Transverse colon (tissue), 4 donors: ENCODE measurements around the gene RBM39. TPM values are rescaled to one million over a fixed set of nuclear protein-coding genes. Genes with fewer than 3 reads are reported as not detected.
A peak's percentile ranks its signal among the peaks of the same experiment; 100 is the strongest.

Experiments used
- DNase-seq: peaks from one replicate; pipeline ENCODE4 v3.0.0-alpha.2; 2019
- H3K27ac ChIP-seq, 4 donors: fragments of 200-600 bp; sonication (generic); 2 replicates each; pipeline ENCODE4 v1.5.1; 2016 to 2018; ENCODE audit warnings: inconsistent platforms in 4 of 4
- H3K27me3 ChIP-seq: fragments of 200-600 bp; sonication (generic); 2 replicates; pipeline ENCODE4 v1.5.1; 2017; ENCODE audit warnings: inconsistent platforms
- H3K36me3 ChIP-seq, 4 donors: fragments of 200-600 bp; sonication (generic); 2 replicates each; pipeline ENCODE4 v1.5.1; 2017 to 2019; ENCODE audit warnings: inconsistent platforms in 4 of 4
- H3K4me1 ChIP-seq, 4 donors: fragments of 200-600 bp; sonication (generic); 2 replicates each; pipeline ENCODE4 v1.5.1; 2017 to 2020; ENCODE audit warnings: inconsistent platforms in 4 of 4
- H3K4me3 ChIP-seq, 4 donors: fragments of 200-600 bp; sonication (generic); 1 replicate in 1 of 4; 2 replicates in 3 of 4; pipeline versions ENCODE4 v1.5.1 to v1.6.1; 2017 to 2019; ENCODE audit warnings: inconsistent platforms in 4 of 4
- H3K9me3 ChIP-seq, 2 donors: fragments of 200-600 bp; sonication (generic); 2 replicates each; pipeline ENCODE4 v1.5.1; 2017 to 2019; ENCODE audit warnings: inconsistent platforms in 2 of 2
- CTCF ChIP-seq, 5 experiments: fragments of 200-600 bp in 3 of 5; fragments of 450-650 bp in 2 of 5; sonication (generic) in 3 of 5; IDR thresholded peaks; 1 replicate in 2 of 5; 2 replicates in 3 of 5; pipeline ENCODE4 v1.5.1; 2016 to 2017; ENCODE audit warnings: antibody characterized with exemption in 5 of 5, inconsistent platforms in 3 of 5, mild to moderate bottlenecking in 2 of 5, moderate library complexity in 1 of 5
- EP300 ChIP-seq: sonication (generic); formaldehyde crosslinking; IDR thresholded peaks from one replicate; pipeline ENCODE4 v1.6.1; 2017; ENCODE audit warnings: antibody characterized with exemption, low read depth
- POLR2A ChIP-seq: fragments of 450-650 bp; IDR thresholded peaks from one replicate; pipeline ENCODE4 v1.6.1; 2016; ENCODE audit warnings: antibody characterized with exemption, mild to moderate bottlenecking, moderate library complexity
- POLR2AphosphoS5 ChIP-seq, 3 donors: sonication (generic); formaldehyde crosslinking; IDR thresholded peaks; one replicate each; pipeline ENCODE4 v1.6.1; 2016; ENCODE audit warnings: antibody characterized with exemption in 3 of 3
- WGBS, 2 donors: methylation state at CpG; one replicate each; pipeline ENCODE4 v1.1.5; 2018; ENCODE audit warnings: low coverage in 1 of 2; 5-methylcytosine and 5-hydroxymethylcytosine counted together
- in situ Hi-C, 4 donors: fragments of 200-750 bp; cut with MboI; loops; one replicate each; pipeline versions ENCODE4 v1.15.0 to v1.15.1; 2017; ENCODE audit warnings: low sequenced_read_pairs in 3 of 4, low pct_ligation_motif_present in 1 of 4, low pct_unique_long_range_greater_than_20kb in 1 of 4
- intact Hi-C: fragments of 100-400 bp; cut with DNase I; formaldehyde crosslinking; loops from one replicate; pipeline ENCODE4 v1.15.1; 2023; ENCODE audit warnings: low total_unique reads
- total RNA-seq, 4 donors: library from RNA; depleted of rRNA; stranded (reverse); fragments of >200 nt; gene quantifications; one replicate each; pipeline ENCODE4 v1.1.0, GENCODE V29; 2016

The RBM39 gene
- total RNA-seq, 4 donors from 2014 or later, result 264 to 721 (median 416) TPM

- H3K9me3 ChIP-seq, result no peaks in the 10 kb centered on the region
- WGBS, 2 donors, result 69 to 74% methylated on average over 5 to 9 of the region's 9 CpGs
- in situ Hi-C loops, result no loop called here
- H3K36me3 ChIP-seq, result peaks cover 0 to 34% (median 2%) of the 10 kb centered on the region in 4 donors
- no peak overlapping the region for H3K27ac ChIP-seq
- H3K27me3 ChIP-seq, result no peaks in the 10 kb centered on the region
- intact Hi-C loops, result loop anchor here (10.0 kb wide), 1 partner anchor 93 kb away; no protein-coding TSS in a partner anchor
- peaks cover 0 to 32% (median 19%) of the 10 kb centered on the region in 4 donors for H3K4me1 ChIP-seq
- DNase-seq, result no peak
- peak overlapping the region in 2 of 4 donors; percentile 89 to 91 for H3K4me3 ChIP-seq
- TF ChIP-seq POLR2AphosphoS5 (IDR thresholded peaks at IDR 0.05) (no peak), CTCF (IDR thresholded peaks at IDR 0.05) (no peak), POLR2A (no peak), EP300 (no peak)
These were observed 44.3 kb downstream of the RBM39 start for GRCh38 chr20:35697696-35698297.

- Histone ChIP-seq H3K4me3 (no peak overlapping the region), H3K9me3 (no peaks in the 10 kb centered on the region), H3K4me1 (peaks cover 0 to 28% (median 19%) of the 10 kb centered on the region in 4 donors), H3K27me3 (no peaks in the 10 kb centered on the region), H3K27ac (no peak overlapping the region), H3K36me3 (peaks cover 0 to 39% (median 2%) of the 10 kb centered on the region in 4 donors)
- DNase-seq, result no peak
- TF ChIP-seq EP300, result no peak
- no peak for TF ChIP-seq POLR2A
- TF ChIP-seq POLR2AphosphoS5 (IDR thresholded peaks at IDR 0.05), result no peak
- no peak for TF ChIP-seq CTCF (IDR thresholded peaks at IDR 0.05)
- in situ Hi-C loops (no loop called here), intact Hi-C loops (loop anchor here (10.0 kb wide), 1 partner anchor 91 kb away; no protein-coding TSS in a partner anchor)
- 88 to 100% methylated on average over 1 to 4 of the region's 4 CpGs for WGBS, 2 donors
These were observed 46.1 kb downstream of the RBM39 start for GRCh38 chr20:35695978-35696377.

- Histone ChIP-seq H3K27ac (no peak overlapping the region), H3K9me3 (no peaks in the 10 kb centered on the region), H3K4me1 (peaks cover 0 to 21% (median 14%) of the 10 kb centered on the region in 4 donors), H3K27me3 (no peaks in the 10 kb centered on the region), H3K36me3 (peaks cover 0 to 41% (median 2%) of the 10 kb centered on the region in 4 donors), H3K4me3 (no peak overlapping the region)
- TF ChIP-seq EP300 (no peak), POLR2A (no peak), POLR2AphosphoS5 (IDR thresholded peaks at IDR 0.05) (no peak), CTCF (IDR thresholded peaks at IDR 0.05) (no peak)
- in situ Hi-C loops, result no loop called here
- no peak for DNase-seq
- intact Hi-C loops, result loop anchor here (10.0 kb wide), 1 partner anchor 90 kb away; no protein-coding TSS in a partner anchor
- WGBS, 2 donors, result 80% methylated on average over 1 to 2 of the region's 2 CpGs
These were observed 46.8 kb downstream of the RBM39 start for GRCh38 chr20:35695245-35695749.

- 93% methylated on average over 3 to 4 of the region's 4 CpGs for WGBS, 2 donors
- no peaks in the 10 kb centered on the region for H3K9me3 ChIP-seq
- in situ Hi-C loops (no loop called here), intact Hi-C loops (loop anchor here (10.0 kb wide), 1 partner anchor 85 kb away; no protein-coding TSS in a partner anchor)
- no peaks in the 10 kb centered on the region for H3K27me3 ChIP-seq
- DNase-seq, result no peak
- H3K27ac ChIP-seq, result no peak overlapping the region
- H3K4me1 ChIP-seq, result no peaks in the 10 kb centered on the region
- peaks cover 0 to 58% (median 14%) of the 10 kb centered on the region in 4 donors for H3K36me3 ChIP-seq
- H3K4me3 ChIP-seq, result no peak overlapping the region
- TF ChIP-seq POLR2A (no peak), EP300 (no peak), CTCF (IDR thresholded peaks at IDR 0.05) (no peak), POLR2AphosphoS5 (IDR thresholded peaks at IDR 0.05) (no peak)
These were observed 51.8 kb downstream of the RBM39 start for GRCh38 chr20:35690265-35690664.
